Measurements from ENCODE around the gene ITGB6.

- TF ChIP-seq POLR2A (IDR thresholded peaks at IDR 0.05; ENCODE audit: low read depth, low read length), result no peak
- TF ChIP-seq POLR2AphosphoS5 (IDR thresholded peaks at IDR 0.05; ENCODE audit: low read depth, low read length), result no peak
Measured at GRCh38 chr2:160200921-160201320, 849 bp upstream of the ITGB6 start.
